CD4-positive, alpha-beta T cell (primary cell): ENCODE results near the gene RNF220. TPM values are rescaled to one million over a fixed set of nuclear protein-coding genes. Genes with fewer than 3 reads are reported as not detected.

Experiments
- ATAC-seq: fragments of 200-7000 bp; cut with Tn5 transposase; one replicate; pipeline ENCODE4 v1.10.0; 2022; ENCODE audit warnings: mild to moderate bottlenecking; ENCODE audit not compliant: poor library complexity
- CTCF ChIA-PET: fragments of 350-600 bp; sonication (Branson Sonifier 250); formaldehyde crosslinking; loops from one replicate; lab custom pipeline; 2021; ENCODE audit warnings: antibody characterized with exemption, inconsistent platforms; lab: Charles Lee
- POLR2A ChIA-PET: fragments of 350-600 bp; sonication (Branson Sonifier 250); formaldehyde crosslinking; loops from one replicate; lab custom pipeline; 2021; ENCODE audit warnings: antibody characterized with exemption, inconsistent platforms; lab: Charles Lee
- DNase-seq, 14 experiments: peaks; one replicate each; pipeline ENCODE4 v3.0.0-alpha.2; 2013 to 2020; ENCODE audit warnings: mixed read lengths in 2 of 14
- H3K27ac ChIP-seq, 2 donors: one replicate each; pipeline versions ENCODE4 v1.5.1 to v1.7.0; 2013; ENCODE audit warnings: low read length in 2 of 2, low read depth in 1 of 2, mild to moderate bottlenecking in 1 of 2
- H3K27me3 ChIP-seq, 2 experiments: 1 replicate in 1 of 2; 2 replicates in 1 of 2; pipeline versions ENCODE4 v1.6.1 to v1.7.0; 2013; ENCODE audit warnings: low read length in 2 of 2, control low read depth in 1 of 2, mild to moderate bottlenecking in 1 of 2, moderate library complexity in 1 of 2; ENCODE audit not compliant: insufficient read depth in 2 of 2, control insufficient read depth in 1 of 2
- H3K36me3 ChIP-seq: one replicate; pipeline ENCODE4 v1.6.1; 2013; ENCODE audit warnings: low read length, control low read depth; ENCODE audit not compliant: insufficient read depth
- H3K4me1 ChIP-seq: one replicate; pipeline ENCODE4 v1.6.1; 2013; ENCODE audit warnings: low read length, control low read depth; ENCODE audit not compliant: insufficient read depth
- H3K4me3 ChIP-seq: one replicate; pipeline ENCODE4 v1.5.1; 2013; ENCODE audit warnings: mild to moderate bottlenecking, low read length, moderate library complexity
- H3K9me3 ChIP-seq, 2 experiments: 1 replicate in 1 of 2; 2 replicates in 1 of 2; pipeline versions ENCODE4 v1.6.1 to v1.7.0; 2013; ENCODE audit warnings: low read length in 2 of 2, mild to moderate bottlenecking in 2 of 2, control low read depth in 1 of 2, moderate library complexity in 1 of 2; ENCODE audit not compliant: control insufficient read depth in 1 of 2, insufficient read depth in 1 of 2
- H3K27ac Mint-ChIP-seq: one replicate; pipeline ENCODE4 v1.8.0; 2020; ENCODE audit warnings: mixed read lengths
- H3K27me3 Mint-ChIP-seq: one replicate; pipeline ENCODE4 v1.8.0; 2021; ENCODE audit warnings: mixed read lengths
- H3K36me3 Mint-ChIP-seq: one replicate; pipeline ENCODE4 v1.8.0; 2021; ENCODE audit warnings: low read depth, mixed read lengths
- H3K4me1 Mint-ChIP-seq: one replicate; pipeline ENCODE4 v1.8.0; 2021; ENCODE audit warnings: low read depth, mixed read lengths
- H3K4me3 Mint-ChIP-seq: one replicate; pipeline ENCODE4 v1.8.0; 2020; ENCODE audit warnings: mild to moderate bottlenecking, mixed read lengths
- H3K9me3 Mint-ChIP-seq: one replicate; pipeline ENCODE4 v1.8.0; 2020; ENCODE audit warnings: mixed read lengths
- CTCF ChIP-seq: fragments of 200-600 bp; IDR thresholded peaks from one replicate; pipeline ENCODE4 v1.8.0; 2022; ENCODE audit warnings: antibody characterized with exemption, mild to moderate bottlenecking
- intact Hi-C, 2 experiments: fragments of 100-400 bp; cut with DNase I in 1 of 2; cut with micrococcal nuclease in 1 of 2; formaldehyde crosslinking; loops; one replicate each; pipeline versions ENCODE4 v1.15.1 to v1.9.0; 2023 to 2025; cut with DNase I, micrococcal nuclease
- total RNA-seq, 174 experiments: library from RNA in 2 of 174; stranded (reverse) in 2 of 174; gene quantifications; one replicate each; pipeline ENCODE4 v1.2.3 and lab custom pipeline; 2021 to 2026

RNF220 gene
- total RNA-seq, 2 experiments from 2014 or later: 76.0 to 77.9 TPM

GRCh38 chr1:44649788-44650158, 244.7 kb downstream of the RNF220 start:
- Histone ChIP-seq H3K9me3 (no peaks in the 10 kb centered on the region), H3K27ac (no peak overlapping the region), H3K4me1 (no peaks in the 10 kb centered on the region), H3K27me3 (no peaks in the 10 kb centered on the region), H3K4me3 (no peak overlapping the region), H3K36me3 (peaks cover 72% of the 10 kb centered on the region)
- ATAC-seq (no peak), DNase-seq (no peak)
- POLR2A ChIA-PET: interaction anchor here (3.9 kb wide), 1 partner anchor 18 kb away, joined by 27 read pairs; no protein-coding TSS in a partner anchor
- Mint-ChIP-seq H3K4me3 (no peak overlapping the region), H3K4me1 (no peaks in the 10 kb centered on the region), H3K36me3 (peaks cover 73% of the 10 kb centered on the region), H3K27me3 (no peaks in the 10 kb centered on the region), H3K9me3 (no peaks in the 10 kb centered on the region), H3K27ac (no peak overlapping the region)
- TF ChIP-seq CTCF: no peak
- intact Hi-C loops: loop anchor here in 1 of 2 experiments (1.0 kb wide), 1 partner anchor 276 kb away; no protein-coding TSS in a partner anchor
- CTCF ChIA-PET: no interaction called here

GRCh38 chr1:44650159-44650831, 245.2 kb downstream of the RNF220 start:
- ChIA-PET POLR2A (interaction anchor here (0.6 to 3.9 kb wide), 2 partner anchors 18 to 205 kb away, joined by 3 to 27 read pairs; no protein-coding TSS in a partner anchor), CTCF (interaction anchor here (1.4 kb wide), 1 partner anchor 272 kb away, joined by 4 read pairs; no protein-coding TSS in a partner anchor)
- Mint-ChIP-seq H3K36me3 (peaks cover 67% of the 10 kb centered on the region), H3K27ac (no peak overlapping the region), H3K4me1 (no peaks in the 10 kb centered on the region), H3K4me3 (no peak overlapping the region), H3K27me3 (no peaks in the 10 kb centered on the region), H3K9me3 (no peaks in the 10 kb centered on the region)
- H3K4me3 ChIP-seq: no peak overlapping the region
- DNase-seq (no peak), ATAC-seq (no peak)
- TF ChIP-seq CTCF: no peak
- H3K9me3 ChIP-seq: no peaks in the 10 kb centered on the region
- no peaks in the 10 kb centered on the region for H3K27me3 ChIP-seq
- intact Hi-C loops: loop anchor here in 1 of 2 experiments (1.0 kb wide), 1 partner anchor 277 kb away; no protein-coding TSS in a partner anchor
- H3K4me1 ChIP-seq: no peaks in the 10 kb centered on the region
- no peak overlapping the region for H3K27ac ChIP-seq
- H3K36me3 ChIP-seq: peaks cover 67% of the 10 kb centered on the region

- DNase-seq (no peak), ATAC-seq (no peak)
- H3K27ac ChIP-seq: no peak overlapping the region
- H3K4me3 ChIP-seq: no peak overlapping the region
- H3K27me3 ChIP-seq: no peaks in the 10 kb centered on the region
- no peaks in the 10 kb centered on the region for H3K27me3 Mint-ChIP-seq
- H3K9me3 Mint-ChIP-seq: no peaks in the 10 kb centered on the region
- CTCF ChIA-PET: interaction anchor here (1.4 to 2.8 kb wide), 2 partner anchors 79 to 273 kb away, joined by 4 to 40 read pairs; no protein-coding TSS in a partner anchor
- H3K4me1 ChIP-seq: no peaks in the 10 kb centered on the region
- peaks cover 59% of the 10 kb centered on the region for H3K36me3 ChIP-seq
- peaks cover 62% of the 10 kb centered on the region for H3K36me3 Mint-ChIP-seq
- TF ChIP-seq CTCF: no peak
- no peak overlapping the region for H3K27ac Mint-ChIP-seq
- intact Hi-C loops: no loop called here
- no peaks in the 10 kb centered on the region for H3K4me1 Mint-ChIP-seq
- H3K9me3 ChIP-seq: no peaks in the 10 kb centered on the region
- POLR2A ChIA-PET: interaction anchor here (0.6 to 3.9 kb wide), 3 partner anchors 19 to 205 kb away, joined by 3 to 27 read pairs (median 5); partner anchors contain the start of genes ARMH1 and TMEM53
- H3K4me3 Mint-ChIP-seq: no peak overlapping the region
These were observed 246.0 kb downstream of the RNF220 start for GRCh38 chr1:44651069-44651468.
